Measurements from ENCODE around the gene GATAD1. TPM values are rescaled to one million over a fixed set of nuclear protein-coding genes. Genes with fewer than 3 reads are reported as not detected.

Gene GATAD1
- total RNA-seq, result 26.9 and 30.8 TPM in 2 replicates

GRCh38 chr7:92447345-92448204 is at the start of gene GATAD1:
GATAD1 (plus strand) TSS chr7:92447482; CDS start chr7:92447730, 248 bp downstream.

GRCh38 chr7:92477681-92478080 is 30.4 kb downstream of the GATAD1 start, which contains the start of gene ERVW-1:
ERVW-1 (minus strand) TSS chr7:92477946; CDS start chr7:92470381, 7,565 bp downstream.

Other genes with a start within 250 kb of the GATAD1 start
- gene KRIT1, start 201.6 kb upstream of the GATAD1 start, total RNA-seq, result 51.9 and 72.3 TPM in 2 replicates
- 58.6 and 65.2 TPM in 2 replicates for gene ANKIB1, start 201.5 kb upstream of the GATAD1 start, total RNA-seq
- gene ERVW-1, start 30.5 kb downstream of the GATAD1 start, total RNA-seq, result not detected in 2 replicates
- gene PEX1, start 81.0 kb downstream of the GATAD1 start, total RNA-seq, result 16.5 and 21.8 TPM in 2 replicates
- 8.9 and 10.3 TPM in 2 replicates for gene RBM48, start 81.3 kb downstream of the GATAD1 start, total RNA-seq
- gene FAM133B, start 142.9 kb downstream of the GATAD1 start, total RNA-seq, result 13.1 and 22.3 TPM in 2 replicates